GM12873 (cell line): ENCODE data around the gene NDUFS3.

Experiments used
- TF ChIP-seq, protein P1 (sequence below): IDR thresholded peaks from 2 replicates; pipeline ENCODE4 v1.5.1; 2012; ENCODE audit warnings: low read depth, mild to moderate bottlenecking, moderate library complexity, low read length, control low read depth; ENCODE audit not compliant: insufficient read depth; ENCODE audit errors: missing control alignments

Gene NDUFS3

DNA sequence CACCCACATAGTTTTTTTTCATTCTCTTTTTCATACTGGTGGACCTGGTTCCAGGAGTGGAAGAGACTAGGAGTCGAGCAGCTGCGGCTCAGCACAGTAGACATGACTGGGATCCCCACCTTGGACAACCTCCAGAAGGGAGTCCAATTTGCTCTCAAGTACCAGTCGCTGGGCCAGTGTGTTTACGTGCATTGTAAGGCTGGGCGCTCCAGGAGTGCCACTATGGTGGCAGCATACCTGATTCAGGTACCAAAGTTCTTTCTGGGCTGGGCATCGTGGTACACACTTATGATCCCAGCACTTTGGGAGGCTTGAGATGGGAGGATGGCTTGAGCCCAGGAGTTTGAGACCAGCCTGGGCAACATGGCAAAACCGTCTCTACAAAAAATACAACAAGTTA lies 9.2 kb upstream of the NDUFS3 start:
- TF ChIP-seq, protein P1, sequence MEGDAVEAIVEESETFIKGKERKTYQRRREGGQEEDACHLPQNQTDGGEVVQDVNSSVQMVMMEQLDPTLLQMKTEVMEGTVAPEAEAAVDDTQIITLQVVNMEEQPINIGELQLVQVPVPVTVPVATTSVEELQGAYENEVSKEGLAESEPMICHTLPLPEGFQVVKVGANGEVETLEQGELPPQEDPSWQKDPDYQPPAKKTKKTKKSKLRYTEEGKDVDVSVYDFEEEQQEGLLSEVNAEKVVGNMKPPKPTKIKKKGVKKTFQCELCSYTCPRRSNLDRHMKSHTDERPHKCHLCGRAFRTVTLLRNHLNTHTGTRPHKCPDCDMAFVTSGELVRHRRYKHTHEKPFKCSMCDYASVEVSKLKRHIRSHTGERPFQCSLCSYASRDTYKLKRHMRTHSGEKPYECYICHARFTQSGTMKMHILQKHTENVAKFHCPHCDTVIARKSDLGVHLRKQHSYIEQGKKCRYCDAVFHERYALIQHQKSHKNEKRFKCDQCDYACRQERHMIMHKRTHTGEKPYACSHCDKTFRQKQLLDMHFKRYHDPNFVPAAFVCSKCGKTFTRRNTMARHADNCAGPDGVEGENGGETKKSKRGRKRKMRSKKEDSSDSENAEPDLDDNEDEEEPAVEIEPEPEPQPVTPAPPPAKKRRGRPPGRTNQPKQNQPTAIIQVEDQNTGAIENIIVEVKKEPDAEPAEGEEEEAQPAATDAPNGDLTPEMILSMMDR = no peak

DNA sequence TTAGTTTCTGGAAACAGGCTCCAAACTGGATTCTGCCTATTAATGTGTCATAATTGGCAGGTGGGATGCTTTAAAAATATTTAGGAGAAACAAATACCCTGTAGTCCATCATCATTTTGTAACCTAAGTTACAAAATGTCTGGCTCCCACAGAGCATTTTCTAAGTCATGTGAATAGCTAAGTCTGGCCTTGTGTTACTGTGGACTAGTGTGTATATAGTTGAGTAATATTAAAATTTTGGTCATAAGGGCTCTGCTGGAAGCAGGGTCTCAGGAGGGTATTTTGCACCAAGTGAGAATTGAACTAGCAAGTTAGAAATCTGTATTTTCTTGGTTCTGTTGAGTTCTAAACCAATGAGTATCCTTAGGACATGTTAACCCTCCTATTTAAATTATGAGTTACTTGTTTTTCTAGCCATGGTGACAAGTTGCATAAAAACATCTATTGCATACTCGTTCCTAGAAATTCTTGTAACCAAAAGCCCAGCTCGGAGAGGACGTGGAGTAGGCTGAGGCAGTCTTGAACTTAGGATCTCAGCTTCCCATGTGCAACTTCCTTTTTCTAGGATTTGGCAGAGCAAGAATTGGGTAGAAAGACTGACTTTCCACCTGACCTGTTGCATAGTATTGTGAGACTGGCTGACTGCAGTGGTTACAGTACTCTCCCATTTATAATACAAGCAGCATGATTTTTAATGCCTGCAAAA lies 8.1 kb upstream of the NDUFS3 start:
- TF ChIP-seq, protein P1 = no peak

DNA sequence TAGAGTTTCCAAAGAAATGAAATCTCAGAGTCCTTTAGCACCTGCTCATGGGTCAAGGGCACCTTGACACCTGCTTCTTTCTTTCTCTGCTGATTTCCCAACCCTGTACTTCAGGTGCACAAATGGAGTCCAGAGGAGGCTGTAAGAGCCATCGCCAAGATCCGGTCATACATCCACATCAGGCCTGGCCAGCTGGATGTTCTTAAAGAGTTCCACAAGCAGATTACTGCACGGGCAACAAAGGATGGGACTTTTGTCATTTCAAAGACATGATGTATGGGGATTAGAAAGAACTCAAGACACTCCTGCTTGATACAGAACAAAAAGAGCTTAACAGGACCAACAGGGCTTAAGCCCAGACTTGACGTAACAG lies 7.5 kb upstream of the NDUFS3 start:
- TF ChIP-seq, protein P1 = no peak

DNA sequence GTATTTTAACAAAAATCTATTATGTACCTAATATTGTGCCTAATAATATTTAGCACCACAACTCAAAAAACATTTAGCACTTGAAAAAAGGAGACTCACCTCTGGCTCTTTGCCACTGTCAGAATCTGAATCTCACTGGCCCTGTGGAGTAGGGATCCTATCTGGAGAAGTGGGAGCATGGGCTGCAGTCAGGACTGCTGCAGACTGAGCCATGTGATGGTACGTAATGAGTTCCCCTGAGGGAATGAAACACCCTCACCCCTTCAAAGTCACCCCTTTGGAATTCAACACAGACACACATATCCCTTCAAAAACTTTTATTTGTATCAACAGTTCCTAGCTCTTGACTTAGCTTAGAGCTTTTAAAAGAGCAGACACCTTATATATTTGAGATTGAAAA lies 7.0 kb upstream of the NDUFS3 start:
- TF ChIP-seq, protein P1 = no peak

DNA sequence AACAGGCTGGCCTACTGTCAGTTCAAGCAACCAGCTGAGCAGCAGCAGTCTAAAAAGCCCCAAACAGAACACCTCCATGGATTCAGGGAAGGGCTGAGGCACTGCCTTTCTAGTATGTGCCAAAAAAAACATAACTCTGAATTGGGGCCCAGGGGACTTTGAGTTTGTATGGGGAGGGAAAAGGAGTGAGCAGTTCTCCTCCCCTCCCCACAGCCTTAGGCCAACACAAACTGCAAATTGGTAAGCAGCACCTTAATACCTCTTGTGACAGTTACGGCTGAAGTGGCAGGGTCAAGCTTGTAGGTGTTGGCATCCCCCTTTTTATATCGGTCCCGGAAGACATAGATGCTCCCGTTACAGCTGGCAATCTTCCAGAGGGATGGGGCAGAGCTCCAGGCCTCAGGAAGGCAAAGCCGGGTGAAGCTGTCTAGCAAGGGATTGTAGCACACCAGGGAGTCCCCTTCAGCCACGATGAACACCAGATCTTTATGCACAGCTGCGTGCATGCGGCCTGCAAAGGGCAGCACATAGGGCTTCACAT lies 6.1 kb upstream of the NDUFS3 start:
- TF ChIP-seq, protein P1 = no peak

DNA sequence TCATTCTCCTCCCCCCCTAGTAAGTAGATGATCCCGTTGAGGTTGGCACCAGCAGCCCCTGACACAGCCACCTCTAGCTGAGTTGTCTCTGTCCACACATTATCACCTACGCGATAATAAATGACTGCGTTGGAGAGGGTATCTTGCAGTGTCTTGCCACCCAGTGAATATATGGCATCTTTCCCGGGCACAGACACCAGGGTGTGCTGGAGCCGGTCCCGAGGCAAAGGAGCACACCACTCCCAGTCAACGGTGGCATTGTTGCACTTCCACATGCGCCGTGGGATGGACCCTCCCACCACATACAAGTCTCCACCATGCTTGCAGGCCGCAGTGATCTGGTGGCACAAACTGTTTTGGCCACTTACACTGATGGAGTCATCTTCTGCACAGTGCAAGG lies 5.6 kb upstream of the NDUFS3 start:
- TF ChIP-seq, protein P1 = no peak

DNA sequence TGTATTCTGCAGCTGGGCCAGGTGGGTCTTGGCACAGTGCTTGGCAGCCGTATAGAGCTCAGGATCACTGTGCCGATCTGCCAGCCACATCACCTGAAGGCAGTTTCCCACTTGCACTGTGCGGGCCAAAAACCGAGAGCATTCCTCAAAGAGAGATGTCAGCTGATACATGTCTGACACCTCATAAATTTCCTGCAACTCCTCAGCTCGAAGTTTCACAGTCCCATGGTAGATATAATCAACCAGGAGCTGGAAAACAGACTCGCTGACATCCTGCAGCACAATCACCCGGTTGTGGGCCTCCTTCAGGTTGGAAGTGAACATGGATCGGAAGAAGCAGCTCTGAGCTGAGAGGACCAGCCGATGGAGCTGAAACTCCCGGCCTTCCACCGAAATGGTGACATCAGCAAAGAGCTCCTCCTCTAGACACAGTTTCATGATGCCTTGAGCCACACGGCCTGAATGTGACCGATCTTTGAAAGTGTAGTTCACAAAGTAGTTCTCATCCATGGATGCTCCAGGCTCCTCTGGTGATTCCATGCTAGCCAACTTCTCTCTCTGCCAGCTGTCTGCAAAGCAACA lies 1.3 kb upstream of the NDUFS3 start:
- TF ChIP-seq, protein P1 = no peak
